Endothelial cell of umbilical vein (primary cell): ENCODE results near the gene CCDC160. TPM values are rescaled to one million over a fixed set of nuclear protein-coding genes. Genes with fewer than 3 reads are reported as not detected.

Experiments
- BruUV-seq: library from RNA; stranded (reverse); fragments of 400-500 nt; replicated peaks from 2 replicates; lab custom pipeline; 2021; lab: Mats Ljungman, UMichigan
- CTCF ChIA-PET: fragments of 300-600, 350-600 bp; sonication (Branson Sonifier 250); formaldehyde crosslinking; loops from one replicate; lab custom pipeline; 2021; ENCODE audit warnings: antibody characterized with exemption, inconsistent platforms; lab: Charles Lee
- POLR2A ChIA-PET: fragments of 300-600, 350-600 bp; sonication (Branson Sonifier 250); formaldehyde crosslinking; loops from one replicate; lab custom pipeline; 2021; ENCODE audit warnings: antibody characterized with exemption, inconsistent platforms; lab: Charles Lee
- DNase-seq: peaks from one replicate; pipeline ENCODE4 v3.0.0-alpha.2; 2011; ENCODE audit warnings: low read depth, low spot score
- FAIRE-seq: peaks from 2 replicates; lab custom pipeline; 2011; peaks lifted over from hg19 to GRCh38; lab: Jason Lieb, UNC
- H2AFZ ChIP-seq: 2 replicates; pipeline ENCODE4 v1.6.0; 2012; ENCODE audit warnings: low read depth, low read length, control low read depth, inconsistent platforms
- H3K27ac ChIP-seq: 2 replicates; pipeline ENCODE4 v1.5.1; 2011; ENCODE audit warnings: low read depth, mild to moderate bottlenecking, control low read depth, low read length, moderate library complexity; ENCODE audit not compliant: insufficient read depth
- H3K27me3 ChIP-seq, 2 experiments: 2 replicates each; pipeline versions ENCODE4 v1.6.0 to v1.6.1; 2011; ENCODE audit warnings: low read length in 2 of 2, mixed read lengths in 1 of 2; ENCODE audit not compliant: control insufficient read depth in 2 of 2, insufficient read depth in 2 of 2
- H3K36me3 ChIP-seq, 2 experiments: 2 replicates in 1 of 2; 3 replicates in 1 of 2; pipeline ENCODE4 v1.5.1; 2011; ENCODE audit warnings: low read length in 2 of 2, mild to moderate bottlenecking in 1 of 2, moderate library complexity in 1 of 2; ENCODE audit not compliant: control insufficient read depth in 2 of 2, insufficient read depth in 2 of 2; ENCODE audit errors: extremely low read depth in 1 of 2
- H3K4me1 ChIP-seq: 3 replicates; pipeline ENCODE4 v1.5.1; 2011; ENCODE audit warnings: mild to moderate bottlenecking, low read length; ENCODE audit not compliant: control insufficient read depth, insufficient read depth; ENCODE audit errors: extremely low read depth
- H3K4me2 ChIP-seq: 2 replicates; pipeline ENCODE4 v1.6.1; 2011; ENCODE audit warnings: low read length, control low read depth, mixed read lengths; ENCODE audit not compliant: insufficient read depth
- H3K4me3 ChIP-seq, 3 experiments: fragments of 200-600 bp in 1 of 3; sonication (generic), shearing (Covaris generic) in 1 of 3; replicated peaks in 1 of 3; 2 replicates each; pipeline ENCODE4 v1.5.1; 2011 to 2016; ENCODE audit warnings: control low read depth in 3 of 3, low read length in 3 of 3, mild to moderate bottlenecking in 2 of 3, inconsistent platforms in 1 of 3, low read depth in 1 of 3, moderate library complexity in 1 of 3; ENCODE audit not compliant: insufficient read depth in 1 of 3
- H3K79me2 ChIP-seq: 2 replicates; pipeline ENCODE4 v1.6.0; 2012; ENCODE audit warnings: low read length, inconsistent platforms; ENCODE audit not compliant: control insufficient read depth, insufficient read depth
- H3K9ac ChIP-seq: replicated peaks from 2 replicates; pipeline ENCODE3; 2011; ENCODE audit warnings: low read length, control low read depth; ENCODE audit not compliant: insufficient read depth; ENCODE audit errors: extremely low read depth
- H3K9me1 ChIP-seq: replicated peaks from 3 replicates; pipeline ENCODE4 v1.6.0; 2011; ENCODE audit warnings: mild to moderate bottlenecking, low read length; ENCODE audit not compliant: control insufficient read depth, insufficient read depth; ENCODE audit errors: extremely low read depth
- H3K9me3 ChIP-seq: replicated peaks from 2 replicates; pipeline ENCODE4 v1.5.1; 2012; ENCODE audit warnings: low read length, inconsistent platforms; ENCODE audit not compliant: control insufficient read depth, insufficient read depth
- H4K20me1 ChIP-seq: replicated peaks from 2 replicates; pipeline ENCODE3; 2011; ENCODE audit warnings: mild to moderate bottlenecking, low read length; ENCODE audit not compliant: control insufficient read depth, insufficient read depth; ENCODE audit errors: extremely low read depth
- EZH2 ChIP-seq: IDR thresholded peaks from 2 replicates; pipeline ENCODE4 v1.6.1; 2012; ENCODE audit warnings: borderline replicate concordance, low read depth, mild to moderate bottlenecking, moderate library complexity, low read length, inconsistent platforms; ENCODE audit not compliant: severe bottlenecking
- FOS ChIP-seq: IDR thresholded peaks from 2 replicates; pipeline ENCODE4 v1.6.1; 2011; ENCODE audit warnings: mild to moderate bottlenecking, low read length, moderate library complexity, borderline replicate concordance; ENCODE audit not compliant: insufficient read depth
- GATA2 ChIP-seq: IDR thresholded peaks from 2 replicates; pipeline ENCODE4 v1.7.0; 2011; ENCODE audit warnings: low read depth, mild to moderate bottlenecking, moderate library complexity, mixed read lengths, low read length; ENCODE audit not compliant: insufficient read length, insufficient read depth
- JUN ChIP-seq: IDR thresholded peaks from 2 replicates; pipeline ENCODE4 v1.6.1; 2011; ENCODE audit warnings: borderline replicate concordance, low read depth; ENCODE audit not compliant: insufficient read length, insufficient read depth
- MAX ChIP-seq: IDR thresholded peaks from 2 replicates; pipeline ENCODE4 v1.6.1; 2011; ENCODE audit not compliant: insufficient read depth, insufficient read length
- POLR2A ChIP-seq: IDR thresholded peaks from 2 replicates; pipeline ENCODE4 v1.6.1; 2012; ENCODE audit warnings: low read depth, mild to moderate bottlenecking, control low read depth, low read length
- POLR2AphosphoS5 ChIP-seq: IDR thresholded peaks from 2 replicates; pipeline ENCODE4 v1.6.1; 2012; ENCODE audit warnings: low read depth, mild to moderate bottlenecking, control low read depth, low read length, moderate library complexity; ENCODE audit not compliant: insufficient read depth
- dilution Hi-C: fragments of 300-500 bp; cut with MboI; formaldehyde crosslinking; loops from one replicate; pipeline ENCODE4 v1.15.0; 2019; ENCODE audit warnings: low sequenced_read_pairs; ENCODE audit not compliant: extremely low pct_ligation_motif_present
- intact Hi-C: fragments of 100-400 bp; cut with micrococcal nuclease; formaldehyde crosslinking; loops from one replicate; pipeline ENCODE4 v1.10.0; 2022
- polyA plus RNA-seq, 4 experiments: library from polyadenylated mRNA; depleted of rRNA in 3 of 4; stranded (reverse) in 3 of 4; unstranded in 1 of 4; fragments of >200 nt; gene quantifications; 2 replicates each; pipeline versions ENCODE4 v1.2.1 to v1.2.3, GENCODE V29; 2011 to 2012; ENCODE audit warnings: missing spikeins in 1 of 4
- total RNA-seq: library from RNA; stranded (reverse); gene quantifications from 2 replicates; pipeline ENCODE4 v1.2.3, GENCODE V29; 2021

CCDC160 gene
- total and polyA plus RNA-seq, 2 donors (not counting 3 experiments of a cell fraction or from before 2014, with no cell fraction given) = not detected

DNA sequence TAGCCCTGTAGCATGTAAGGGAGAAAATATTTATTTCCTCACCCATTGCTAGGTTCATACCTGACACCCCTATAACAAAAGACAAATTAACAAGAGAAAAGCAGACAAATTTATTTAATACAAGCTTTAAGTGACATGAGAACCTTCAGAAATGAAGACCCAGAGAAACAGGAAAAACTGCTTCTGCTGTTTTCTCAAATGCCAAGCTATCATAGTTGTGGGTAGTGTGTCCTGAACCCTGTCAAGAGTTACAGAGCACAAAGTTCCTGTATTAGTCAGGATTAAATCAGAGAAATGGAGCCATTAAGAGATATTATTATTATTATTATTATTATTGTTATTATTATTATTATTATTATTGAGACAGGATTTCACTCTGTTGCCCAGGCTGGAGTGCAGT is 17.5 kb downstream of the CCDC160 start:
- no peak overlapping the region for H3K27ac ChIP-seq
- no peak for TF ChIP-seq JUN
- TF ChIP-seq GATA2 = no peak
- CTCF ChIA-PET = interaction anchor here (1.5 to 1.6 kb wide), 3 partner anchors 10 to 463 kb away, joined by 4 to 10 read pairs (median 5); no protein-coding TSS in a partner anchor
- H3K4me1 ChIP-seq = no peaks in the 10 kb centered on the region
- H4K20me1 ChIP-seq = no peaks in the 10 kb centered on the region
- DNase-seq = no peak
- no peaks in the 10 kb centered on the region for H3K36me3 ChIP-seq
- no peak for FAIRE-seq
- no peak overlapping the region for H3K4me2 ChIP-seq
- no peaks in the 10 kb centered on the region for H3K79me2 ChIP-seq
- no peaks in the 10 kb centered on the region for H3K9me3 ChIP-seq
- H3K9ac ChIP-seq = no peak overlapping the region
- dilution Hi-C loops (no loop called here), intact Hi-C loops (loop anchor here (1.0 kb wide), 1 partner anchor 462 kb away; no protein-coding TSS in a partner anchor)
- H3K4me3 ChIP-seq = no peak overlapping the region
- H2AFZ ChIP-seq = no peak overlapping the region
- POLR2A ChIA-PET = no interaction called here
- H3K9me1 ChIP-seq = no peaks in the 10 kb centered on the region
- no TSS peak for BruUV-seq
- H3K27me3 ChIP-seq = no peaks in the 10 kb centered on the region

DNA sequence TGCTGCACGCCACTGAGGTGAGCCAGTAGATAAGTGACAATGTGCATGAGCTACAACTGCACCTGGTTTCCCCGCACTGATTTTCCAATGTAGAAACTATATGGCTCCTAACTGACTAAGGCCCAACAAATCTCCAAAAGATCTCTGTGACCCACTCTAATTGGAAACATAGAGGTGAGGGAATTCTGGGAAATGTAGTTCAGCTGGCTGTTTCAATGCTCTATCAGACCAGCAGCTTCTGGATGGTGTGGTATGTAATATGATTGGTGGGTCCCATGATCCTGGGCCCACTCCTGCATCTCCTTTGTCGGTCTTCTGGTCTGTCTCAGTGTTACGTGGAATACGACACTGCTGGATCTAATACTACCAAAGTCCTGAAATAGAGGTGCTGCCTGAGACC is 18.6 kb downstream of the CCDC160 start:
- H3K27me3 ChIP-seq = no peaks in the 10 kb centered on the region
- H3K27ac ChIP-seq = no peak overlapping the region
- no peak overlapping the region for H3K9ac ChIP-seq
- POLR2A ChIA-PET = no interaction called here
- H3K4me2 ChIP-seq = no peak overlapping the region
- CTCF ChIA-PET = interaction anchor here (1.4 kb wide), 1 partner anchor 463 kb away, joined by 4 read pairs; no protein-coding TSS in a partner anchor
- no peaks in the 10 kb centered on the region for H3K9me1 ChIP-seq
- intact Hi-C loops (no loop called here), dilution Hi-C loops (no loop called here)
- no peak for FAIRE-seq
- H3K4me1 ChIP-seq = no peaks in the 10 kb centered on the region
- H3K36me3 ChIP-seq = no peaks in the 10 kb centered on the region
- no peaks in the 10 kb centered on the region for H4K20me1 ChIP-seq
- DNase-seq = no peak
- no peak overlapping the region for H2AFZ ChIP-seq
- TF ChIP-seq POLR2AphosphoS5 = no peak
- TF ChIP-seq MAX = no peak
- no peak for TF ChIP-seq POLR2A
- no peak for TF ChIP-seq GATA2
- no peak for TF ChIP-seq EZH2
- TF ChIP-seq FOS = no peak
- H3K4me3 ChIP-seq = no peak overlapping the region
- H3K9me3 ChIP-seq = no peaks in the 10 kb centered on the region
- no TSS peak for BruUV-seq
- no peaks in the 10 kb centered on the region for H3K79me2 ChIP-seq
